Ovary (tissue), 3 donors: Measurements from ENCODE around the gene SLC7A14.

Experiments
- CTCF ChIP-seq, 3 donors: fragments of 450-650 bp in 2 of 3; fragments of 200-600 bp in 1 of 3; IDR thresholded peaks; one replicate each; pipeline versions ENCODE4 v1.5.1 to v1.8.0; 2016 to 2022; ENCODE audit warnings: antibody characterized with exemption in 3 of 3, mild to moderate bottlenecking in 1 of 3
- EP300 ChIP-seq: sonication (generic); formaldehyde crosslinking; IDR thresholded peaks from one replicate; pipeline ENCODE4 v1.6.1; 2017; ENCODE audit warnings: antibody characterized with exemption
- POLR2A ChIP-seq: fragments of 450-650 bp; IDR thresholded peaks from one replicate; pipeline ENCODE4 v1.6.1; 2017; ENCODE audit warnings: antibody characterized with exemption, mild to moderate bottlenecking, moderate library complexity
- donor health status: DM: no; HTN: no; CAD: no.

GRCh38 chr3:170633573-170633972 lies 47.7 kb upstream of the SLC7A14 start:
- TF ChIP-seq POLR2A (no peak), CTCF (IDR thresholded peaks at IDR 0.05) (no peak), EP300 (no peak)
